Osteoblast (primary cell): ENCODE data around the gene FNBP1L. TPM values are rescaled to one million over a fixed set of nuclear protein-coding genes. Genes with fewer than 3 reads are reported as not detected.
"Not testable (repeated sequence)": the region's sequence is repeated elsewhere in the genome, so short reads cannot be mapped to it uniquely, and the experiment has no call there.

ENCODE experiments used
- DNase-seq: peaks from one replicate; pipeline ENCODE4 v3.0.0; 2011; ENCODE audit warnings: low spot score, mixed read lengths; ENCODE audit not compliant: insufficient read length; ENCODE audit errors: missing footprints
- H2AFZ ChIP-seq: 2 replicates; pipeline ENCODE4 v1.6.0; 2011; ENCODE audit warnings: mild to moderate bottlenecking, low read length
- H3K27ac ChIP-seq: 2 replicates; pipeline ENCODE4 v1.5.1; 2011; ENCODE audit warnings: mild to moderate bottlenecking, low read depth, low read length, moderate library complexity
- H3K27me3 ChIP-seq: 2 replicates; pipeline ENCODE4 v1.6.0; 2012; ENCODE audit warnings: mild to moderate bottlenecking, control low read depth, inconsistent platforms, low read length, moderate library complexity; ENCODE audit not compliant: insufficient read depth
- H3K36me3 ChIP-seq: 2 replicates; pipeline ENCODE4 v1.5.1; 2011; ENCODE audit warnings: mild to moderate bottlenecking, low read length, control low read depth, moderate library complexity; ENCODE audit not compliant: insufficient read depth
- H3K4me1 ChIP-seq: 2 replicates; pipeline ENCODE4 v1.5.1; 2011; ENCODE audit warnings: mild to moderate bottlenecking, low read length, control low read depth, moderate library complexity; ENCODE audit not compliant: insufficient read depth
- H3K4me2 ChIP-seq: 2 replicates; pipeline ENCODE4 v1.6.0; 2011; ENCODE audit warnings: mild to moderate bottlenecking, low read length; ENCODE audit not compliant: insufficient read depth
- H3K4me3 ChIP-seq: fragments of 200-600 bp; sonication (generic); 3 replicates; pipeline ENCODE4 v1.5.1; 2012; ENCODE audit warnings: mild to moderate bottlenecking, low read length, inconsistent platforms; ENCODE audit not compliant: insufficient read depth
- H3K79me2 ChIP-seq: 2 replicates; pipeline ENCODE4 v1.6.0; 2012; ENCODE audit warnings: mild to moderate bottlenecking, low read length, control low read depth, inconsistent platforms; ENCODE audit not compliant: insufficient read depth
- H3K9me3 ChIP-seq: 2 replicates; pipeline ENCODE4 v1.5.1; 2011; ENCODE audit warnings: low read depth, low read length, control low read depth
- H4K20me1 ChIP-seq: 2 replicates; pipeline ENCODE4 v1.6.0; 2012; ENCODE audit warnings: mild to moderate bottlenecking, low read length, control low read depth; ENCODE audit not compliant: insufficient read depth
- CTCF ChIP-seq: IDR thresholded peaks from 2 replicates; pipeline ENCODE4 v1.5.1; 2011; ENCODE audit warnings: mild to moderate bottlenecking, low read depth, low read length, moderate library complexity; ENCODE audit errors: extremely low read depth
- total RNA-seq: library from RNA; depleted of rRNA; stranded (reverse); fragments of >200 nt; gene quantifications from 2 replicates; pipeline ENCODE4 v1.2.3, GENCODE V29; 2012

The FNBP1L gene
- total RNA-seq, 1 donor: 8.7 TPM

GRCh38 chr1:93467606-93468005, 19.7 kb downstream of the FNBP1L start:
- H3K4me2 ChIP-seq: no peak overlapping the region
- no peak overlapping the region for H2AFZ ChIP-seq
- H3K79me2 ChIP-seq: peaks cover 3% of the 10 kb centered on the region
- H3K27me3 ChIP-seq: no peaks in the 10 kb centered on the region
- no peaks in the 10 kb centered on the region for H3K36me3 ChIP-seq
- no peaks in the 10 kb centered on the region for H4K20me1 ChIP-seq
- H3K9me3 ChIP-seq: no peaks in the 10 kb centered on the region
- peaks cover 11% of the 10 kb centered on the region for H3K4me1 ChIP-seq
- no peak for DNase-seq
- TF ChIP-seq CTCF: no peak
- no peak overlapping the region for H3K27ac ChIP-seq
- no peak overlapping the region for H3K4me3 ChIP-seq

GRCh38 chr1:93468662-93469061, 20.7 kb downstream of the FNBP1L start:
- Histone ChIP-seq H3K27ac (no peak overlapping the region), H2AFZ (no peak overlapping the region), H3K4me1 (peaks cover 11% of the 10 kb centered on the region), H3K4me3 (no peak overlapping the region), H3K9me3 (no peaks in the 10 kb centered on the region), H4K20me1 (no peaks in the 10 kb centered on the region), H3K36me3 (no peaks in the 10 kb centered on the region), H3K4me2 (no peak overlapping the region), H3K27me3 (no peaks in the 10 kb centered on the region), H3K79me2 (peaks cover 3% of the 10 kb centered on the region)
- DNase-seq: no peak
- no peak for TF ChIP-seq CTCF

- H3K79me2 ChIP-seq, H3K9me3 ChIP-seq, H3K36me3 ChIP-seq, H2AFZ ChIP-seq, H4K20me1 ChIP-seq, H3K4me2 ChIP-seq, H3K4me3 ChIP-seq, H3K27ac ChIP-seq, DNase-seq, H3K27me3 ChIP-seq: not testable (repeated sequence)
- peaks cover 11% of the 10 kb centered on the region for H3K4me1 ChIP-seq
Observed at GRCh38 chr1:93469223-93469622, 21.3 kb downstream of the FNBP1L start.

GRCh38 chr1:93471284-93471683, 23.4 kb downstream of the FNBP1L start:
- no peak overlapping the region for H2AFZ ChIP-seq
- H3K36me3 ChIP-seq: no peaks in the 10 kb centered on the region
- peaks cover 11% of the 10 kb centered on the region for H3K4me1 ChIP-seq
- H4K20me1 ChIP-seq: no peaks in the 10 kb centered on the region
- no peak overlapping the region for H3K4me3 ChIP-seq
- H3K27me3 ChIP-seq: no peaks in the 10 kb centered on the region
- no peaks in the 10 kb centered on the region for H3K9me3 ChIP-seq
- H3K27ac ChIP-seq: no peak overlapping the region
- no peak for DNase-seq
- no peak overlapping the region for H3K4me2 ChIP-seq
- TF ChIP-seq CTCF: no peak
- H3K79me2 ChIP-seq: peaks cover 3% of the 10 kb centered on the region
